GM04504 (cell line): ENCODE measurements around the gene SUFU.
"Not testable (repeated sequence)": the region's sequence is repeated elsewhere in the genome, so short reads cannot be mapped to it uniquely, and the experiment has no call there.

Experiments
- DNase-seq: peaks from one replicate; pipeline ENCODE4 v3.0.0-alpha.2; 2012; ENCODE audit warnings: low read depth

Gene SUFU

DNA sequence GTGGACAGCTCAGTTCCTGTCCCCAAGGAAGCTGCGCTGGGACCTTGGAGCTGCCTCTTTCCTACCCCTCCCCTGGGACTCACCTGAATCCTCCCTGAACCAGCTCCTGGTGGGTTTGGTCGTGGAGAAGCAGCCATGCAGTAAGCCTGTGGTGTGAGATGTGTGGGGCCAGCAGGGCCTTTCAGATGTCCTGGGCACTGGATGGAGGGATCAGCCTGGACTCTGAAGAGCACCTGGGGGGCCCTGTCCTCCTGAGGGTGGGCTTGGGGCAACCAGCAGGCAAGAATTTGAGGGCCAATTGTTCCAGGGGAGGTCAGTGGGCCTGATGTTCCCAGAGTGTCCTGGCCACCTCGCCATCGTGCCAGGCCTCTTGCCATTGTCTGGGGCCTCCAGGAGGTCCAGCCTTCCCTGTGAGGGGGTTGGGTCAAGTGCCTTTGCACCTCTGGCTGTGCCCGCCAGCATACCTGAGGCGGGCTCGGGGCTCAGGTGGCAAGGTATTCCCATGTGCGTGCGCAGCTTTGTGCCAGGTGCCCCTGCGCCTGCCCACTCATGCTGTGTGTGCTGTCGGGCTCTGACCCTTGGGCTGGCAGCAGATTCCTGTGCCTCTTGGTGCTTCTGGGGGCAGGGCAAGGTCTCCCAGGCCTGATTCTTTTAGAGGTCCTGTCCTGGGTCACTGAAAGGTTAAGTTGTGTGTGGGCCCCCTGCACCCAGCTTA, 147.8 kb downstream of the SUFU start:
- DNase-seq, result no peak

DNA sequence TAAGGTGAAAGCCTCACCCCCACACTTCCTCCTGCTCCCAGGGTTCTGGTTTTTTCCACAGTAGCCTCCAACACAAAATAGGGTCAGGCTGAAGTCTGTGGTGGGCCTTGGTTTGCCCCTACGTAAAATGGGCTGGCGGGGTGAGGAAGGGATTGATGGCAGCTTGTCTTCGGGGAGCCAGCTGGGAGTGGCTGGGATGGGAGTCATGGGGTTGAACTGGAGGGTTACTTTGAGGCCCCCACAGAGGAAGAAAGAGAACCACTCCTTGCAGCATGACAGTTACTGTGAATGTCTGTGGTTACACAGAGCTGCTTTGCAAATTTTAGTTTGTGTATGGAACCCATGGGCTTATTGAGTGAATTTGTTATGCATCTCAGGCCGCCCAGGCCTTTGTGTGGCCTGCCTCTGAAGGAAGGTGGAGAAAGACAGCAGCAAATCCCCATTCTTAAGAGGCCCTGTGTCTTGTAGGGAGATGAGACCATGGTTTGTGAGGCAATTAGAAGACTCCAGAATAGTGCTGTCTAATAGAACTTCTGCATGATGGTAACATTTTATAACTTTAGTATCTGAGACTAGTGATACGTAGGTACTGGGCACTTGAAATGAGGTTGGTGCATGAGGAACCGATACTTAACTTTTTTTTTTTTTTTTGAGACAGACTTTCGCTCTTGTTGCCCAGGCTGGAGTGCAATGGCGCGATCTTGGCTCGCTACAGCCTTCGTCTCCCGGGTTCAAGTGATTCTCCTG, 148.6 kb downstream of the SUFU start:
- no peak for DNase-seq

DNA sequence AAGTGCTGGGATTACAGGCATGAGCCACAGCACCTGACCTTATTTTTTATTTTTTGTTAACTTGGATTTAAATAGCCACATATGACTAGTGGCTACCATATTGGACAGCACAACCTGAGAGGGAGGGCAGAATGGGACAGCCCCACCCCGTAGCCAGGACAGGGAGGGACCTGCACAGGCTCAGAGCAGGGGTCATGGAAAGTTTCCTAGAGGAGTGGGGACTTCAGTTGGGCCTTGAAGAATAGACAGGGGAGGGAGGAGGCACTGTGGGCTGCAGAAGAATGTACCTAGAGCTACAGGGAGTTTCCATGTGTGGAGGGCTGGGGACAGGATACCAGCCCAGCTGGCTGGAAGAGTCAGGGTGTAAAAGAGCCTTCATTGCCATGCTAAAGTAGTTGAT, 149.3 kb downstream of the SUFU start:
- DNase-seq, result no peak

DNA sequence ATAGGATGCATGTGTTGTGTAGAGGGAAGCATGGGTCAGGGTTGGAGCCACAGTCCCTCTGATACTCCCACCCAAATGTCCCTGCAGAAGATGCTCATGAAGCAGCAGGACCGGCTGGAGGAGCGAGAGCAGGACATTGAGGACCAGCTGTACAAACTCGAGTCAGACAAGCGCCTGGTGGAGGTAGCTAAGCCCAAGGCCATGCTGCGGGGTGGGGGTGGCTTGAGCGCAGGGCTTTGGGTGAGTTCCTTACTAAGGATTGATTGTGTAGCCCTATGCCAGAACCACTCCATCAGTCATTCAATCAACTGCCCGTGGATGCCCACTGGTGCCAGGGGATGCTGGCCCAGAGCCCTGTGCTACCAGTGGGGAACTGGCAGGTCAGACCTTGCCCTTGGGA, 150.8 kb downstream of the SUFU start:
- DNase-seq, result no peak

DNA sequence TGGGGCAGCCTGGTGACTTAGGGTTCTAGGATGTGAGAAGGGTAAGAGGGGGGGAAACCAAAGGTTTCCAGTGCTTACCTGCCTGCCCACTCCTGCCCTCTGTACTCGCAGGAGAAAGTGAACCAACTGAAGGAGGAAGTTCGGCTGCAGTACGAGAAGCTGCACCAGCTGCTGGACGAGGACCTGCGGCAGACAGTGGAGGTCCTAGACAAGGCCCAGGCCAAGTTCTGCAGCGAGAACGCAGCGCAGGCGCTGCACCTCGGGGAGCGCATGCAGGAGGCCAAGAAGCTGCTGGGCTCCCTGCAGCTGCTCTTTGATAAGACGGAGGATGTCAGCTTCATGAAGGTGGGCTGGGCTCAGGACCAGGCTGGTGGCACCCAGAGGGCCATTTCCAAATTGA, 151.2 kb downstream of the SUFU start:
- DNase-seq, result no peak

DNA sequence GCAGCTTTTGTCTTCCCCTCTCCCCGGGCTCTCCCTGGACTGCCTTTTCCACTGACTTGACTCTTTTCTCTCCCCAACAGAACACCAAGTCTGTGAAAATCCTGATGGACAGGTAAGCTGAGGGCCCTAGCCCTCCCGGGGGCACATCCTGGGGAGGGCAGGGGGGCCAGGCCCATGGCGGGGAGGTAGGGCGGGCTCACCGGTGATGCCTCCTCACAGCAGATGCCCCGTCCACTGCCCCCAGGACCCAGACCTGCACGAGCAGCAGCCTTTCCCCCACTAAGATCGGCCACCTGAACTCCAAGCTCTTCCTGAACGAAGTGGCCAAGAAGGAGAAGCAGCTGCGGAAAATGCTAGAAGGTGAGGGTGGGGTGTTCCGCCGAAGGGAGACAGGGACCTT, 152.3 kb downstream of the SUFU start:
- DNase-seq, result no peak

DNA sequence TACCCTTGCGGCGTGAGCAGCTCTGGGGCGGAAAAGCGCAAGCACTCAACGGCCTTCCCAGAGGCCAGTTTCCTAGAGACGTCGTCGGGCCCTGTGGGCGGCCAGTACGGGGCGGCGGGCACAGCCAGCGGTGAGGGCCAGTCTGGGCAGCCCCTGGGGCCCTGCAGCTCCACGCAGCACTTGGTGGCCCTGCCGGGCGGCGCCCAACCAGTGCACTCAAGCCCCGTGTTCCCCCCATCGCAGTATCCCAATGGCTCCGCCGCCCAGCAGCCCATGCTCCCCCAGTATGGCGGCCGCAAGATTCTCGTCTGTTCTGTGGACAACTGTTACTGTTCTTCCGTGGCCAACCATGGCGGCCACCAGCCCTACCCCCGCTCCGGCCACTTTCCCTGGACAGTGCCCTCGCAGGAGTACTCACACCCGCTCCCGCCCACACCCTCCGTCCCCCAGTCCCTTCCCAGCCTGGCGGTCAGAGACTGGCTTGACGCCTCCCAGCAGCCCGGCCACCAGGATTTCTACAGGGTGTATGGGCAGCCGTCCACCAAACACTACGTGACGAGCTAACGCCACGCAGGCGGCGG, 153.1 kb downstream of the SUFU start:
- no peak for DNase-seq

DNA sequence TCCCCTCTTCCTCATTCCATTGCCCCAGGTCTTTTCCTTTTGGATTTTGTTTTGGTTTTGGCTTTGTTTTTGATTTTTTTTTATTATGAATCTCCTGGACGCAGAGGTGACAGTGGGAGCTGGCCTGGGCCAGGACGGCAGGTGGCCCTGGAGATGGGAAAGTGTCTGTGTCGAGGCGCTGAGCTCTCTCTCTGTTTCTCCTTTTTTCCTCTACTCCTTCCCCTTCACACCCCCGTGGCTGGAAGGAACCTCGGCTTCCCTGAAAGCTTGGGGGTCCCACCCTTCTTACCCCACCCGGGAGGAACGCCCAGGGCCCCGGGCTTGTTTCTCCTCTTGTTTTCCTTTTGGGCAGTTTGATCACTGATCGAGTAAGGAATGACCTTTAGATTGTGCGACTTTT, 153.7 kb downstream of the SUFU start:
- DNase-seq, result no peak

DNA sequence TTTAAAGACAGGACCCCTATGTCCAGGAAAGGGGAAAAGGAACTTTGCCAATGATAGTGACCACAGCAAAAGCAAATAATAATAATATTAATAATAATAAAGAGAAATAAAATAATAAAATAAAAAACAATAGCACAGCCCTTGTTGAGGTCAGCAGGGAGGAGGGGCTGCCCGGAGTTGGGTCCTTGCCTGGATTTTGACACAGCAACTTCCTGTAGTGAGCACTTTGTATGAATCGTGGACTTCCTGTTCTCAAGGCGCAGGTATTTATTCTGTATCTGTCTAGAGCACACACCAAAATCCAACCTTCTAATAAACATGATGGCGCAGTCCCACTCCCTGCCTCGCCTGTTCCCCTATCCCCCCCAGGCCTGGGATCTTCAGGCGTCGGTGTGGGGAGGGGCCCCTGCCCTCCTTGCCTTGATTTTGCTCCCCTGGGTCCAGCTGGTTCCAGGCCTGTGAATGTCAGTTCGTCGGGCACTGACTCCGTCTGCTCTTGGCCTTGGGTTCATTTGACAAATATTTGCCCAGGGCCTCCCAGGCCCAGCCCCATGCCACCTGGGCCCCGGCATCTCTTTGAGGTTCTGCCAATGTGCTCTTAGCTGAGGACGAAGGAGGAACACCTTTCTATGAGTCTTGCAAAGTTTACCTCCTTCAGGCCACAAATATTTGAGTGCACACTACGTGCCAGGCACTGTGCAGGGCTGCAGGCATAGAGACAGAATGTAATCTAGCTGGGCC, 154.4 kb downstream of the SUFU start:
- no peak for DNase-seq

DNA sequence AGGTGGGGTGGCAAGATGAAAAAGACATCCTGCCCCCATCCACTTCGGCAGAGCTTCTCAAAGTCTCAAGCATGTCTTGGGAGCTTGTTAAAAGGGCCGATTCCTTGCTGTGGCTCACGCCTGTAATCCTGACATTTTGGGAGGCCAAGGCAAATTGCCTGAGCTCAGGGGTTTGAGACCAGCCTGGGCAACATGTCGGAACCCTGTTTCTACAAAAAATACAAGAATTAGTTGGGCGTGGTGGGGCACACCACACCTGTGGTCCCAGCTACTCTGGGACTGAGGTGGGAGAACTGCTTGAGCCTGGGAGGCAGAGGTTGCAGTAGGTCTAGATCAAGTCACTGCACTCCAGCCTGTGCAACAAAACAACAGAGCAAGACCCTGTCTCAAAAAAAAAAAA, 155.0 kb downstream of the SUFU start:
- DNase-seq, result no peak

DNA sequence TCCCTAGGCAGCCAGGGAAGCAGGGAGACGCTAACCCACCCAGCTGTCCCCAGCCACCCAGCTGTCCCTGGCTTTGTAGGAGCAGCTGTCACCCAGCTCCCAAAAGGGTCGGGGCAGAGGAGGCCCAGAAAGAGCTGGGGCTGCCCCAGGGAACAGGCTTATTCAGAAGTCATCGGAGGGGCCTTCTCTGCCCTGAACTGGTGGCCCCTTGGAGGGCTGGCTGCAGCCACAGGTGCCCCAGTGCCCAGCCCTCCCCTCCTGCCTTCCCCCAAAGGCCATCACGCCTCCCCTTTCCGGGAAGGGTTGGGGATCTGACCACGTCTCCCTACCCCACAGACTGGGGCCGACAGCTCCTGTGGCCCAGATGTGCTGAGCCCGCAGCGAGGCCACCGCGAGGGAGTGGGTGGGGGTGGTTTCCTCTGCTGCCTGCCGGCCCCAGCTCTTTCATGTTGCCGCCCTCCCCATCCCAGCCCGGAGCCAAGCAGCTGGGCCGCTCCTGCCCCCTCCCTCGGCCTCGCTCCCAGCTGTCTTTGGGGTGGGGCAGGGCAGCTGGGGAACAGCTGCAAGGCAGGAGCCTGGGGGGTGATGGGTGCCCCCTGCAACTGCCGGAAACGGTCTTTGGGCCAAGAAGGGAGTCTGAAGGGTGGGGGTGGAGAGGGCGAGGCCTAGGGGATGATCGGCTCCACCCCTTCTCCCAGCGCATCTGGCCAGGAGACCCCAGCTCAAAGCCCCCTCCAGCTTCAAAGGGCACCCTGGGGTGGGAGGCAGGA, 157.3 kb downstream of the SUFU start:
- peak; percentile 42 for DNase-seq

DNA sequence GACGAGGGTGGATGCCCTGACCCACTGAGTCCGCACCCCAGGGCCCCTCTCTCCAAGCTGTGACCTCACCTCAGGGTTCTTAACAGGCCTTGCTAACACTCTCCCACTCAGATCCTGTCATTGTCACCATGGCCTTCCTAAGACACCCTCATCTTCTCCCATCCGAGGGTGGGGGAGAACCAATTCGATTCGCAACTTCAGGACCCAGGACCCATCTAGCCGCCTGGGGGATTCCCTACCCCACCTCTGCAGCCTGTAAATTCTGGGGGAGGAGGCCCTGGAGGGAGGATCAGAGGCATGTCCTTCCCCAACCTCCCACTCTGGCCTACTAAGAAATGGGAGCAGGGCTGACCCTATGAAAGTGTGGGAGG, 157.9 kb downstream of the SUFU start:
- DNase-seq, result no peak

DNA sequence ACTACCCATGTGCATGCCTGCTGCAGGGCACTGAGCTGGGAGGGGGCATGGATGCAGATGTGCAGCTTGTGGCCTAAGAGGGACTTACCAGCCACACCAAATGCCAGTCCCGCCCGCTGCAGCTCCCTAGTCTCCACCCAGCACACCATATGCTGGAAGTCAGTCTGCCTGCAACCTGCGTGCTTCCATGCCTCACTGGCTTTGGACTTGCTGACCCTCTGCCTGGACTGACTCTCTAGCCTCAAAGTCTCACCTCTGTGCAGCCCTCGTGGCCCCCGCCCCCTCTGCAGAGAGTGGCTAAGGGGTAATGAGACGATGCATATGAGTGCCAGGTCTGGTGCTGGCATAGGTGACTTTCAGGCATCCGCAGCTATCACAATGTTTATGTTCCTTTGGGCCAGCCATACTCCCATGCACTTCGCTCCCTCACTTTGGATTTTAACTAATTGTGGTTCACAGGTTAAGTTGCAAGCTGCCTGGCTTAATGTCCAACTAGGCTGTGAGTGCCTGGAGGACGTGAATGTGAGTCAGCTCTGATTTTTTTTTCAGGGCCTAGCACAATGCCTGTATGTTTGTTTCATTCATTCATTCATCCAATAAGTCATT, 162.2 kb downstream of the SUFU start:
- DNase-seq, result no peak

DNA sequence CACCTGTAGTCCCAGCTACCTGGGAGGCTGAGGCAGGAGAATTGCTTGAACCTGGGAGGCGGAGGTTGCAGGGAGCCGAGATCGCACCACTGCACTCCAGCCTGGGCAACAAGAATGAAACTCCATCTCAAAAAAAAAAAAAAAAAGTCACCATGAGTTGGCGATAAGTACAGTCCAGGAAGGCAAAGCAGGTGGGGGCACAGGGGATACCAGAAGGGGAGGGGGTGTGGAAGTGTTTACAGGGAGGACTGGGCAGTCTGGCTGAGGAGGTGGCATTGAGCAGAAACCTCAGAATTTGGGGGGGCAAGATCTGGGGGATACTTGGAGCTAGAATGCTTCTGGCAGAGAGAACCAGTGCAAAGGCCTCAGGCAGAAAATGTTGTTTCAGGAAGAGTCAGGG, 163.6 kb downstream of the SUFU start:
- DNase-seq, result not testable (repeated sequence)

DNA sequence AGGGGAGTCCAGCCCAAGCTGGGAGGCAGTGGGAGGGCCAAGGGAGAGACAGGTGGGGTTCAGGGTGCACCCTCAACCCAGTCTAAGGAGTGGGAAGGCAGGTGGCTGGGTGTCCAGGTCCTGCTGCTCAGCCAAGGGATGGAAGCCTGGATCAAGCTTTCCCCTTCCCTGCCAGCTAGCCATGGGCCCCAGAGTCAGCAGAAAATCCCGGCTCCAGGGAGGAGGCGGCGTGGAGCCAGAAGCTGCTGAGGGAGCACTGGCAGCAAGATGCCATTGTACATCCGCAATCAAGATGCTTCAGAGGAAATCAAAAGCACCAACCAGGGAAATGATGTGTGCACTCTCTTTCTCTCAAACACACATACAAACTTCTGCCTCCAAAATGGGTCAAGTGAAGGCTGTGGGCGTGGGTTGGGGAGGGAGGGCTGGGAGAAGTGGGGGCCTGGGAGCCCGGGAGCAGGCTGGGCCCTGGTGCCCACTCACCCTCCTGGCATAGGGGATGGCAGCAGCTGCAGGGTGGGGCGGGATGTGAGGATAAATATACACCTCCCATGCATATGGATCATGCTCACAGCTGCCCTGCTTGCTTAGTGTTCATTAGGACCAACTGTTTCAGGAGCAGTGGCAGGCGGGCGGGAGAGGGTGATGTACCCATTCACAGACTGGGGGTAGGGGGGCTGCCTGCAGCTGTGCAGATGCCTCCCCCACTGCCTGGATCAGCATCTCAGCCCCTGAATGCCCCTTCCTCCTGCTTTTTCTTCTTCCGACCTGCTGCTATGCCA, 164.7 kb downstream of the SUFU start:
- no peak for DNase-seq

DNA sequence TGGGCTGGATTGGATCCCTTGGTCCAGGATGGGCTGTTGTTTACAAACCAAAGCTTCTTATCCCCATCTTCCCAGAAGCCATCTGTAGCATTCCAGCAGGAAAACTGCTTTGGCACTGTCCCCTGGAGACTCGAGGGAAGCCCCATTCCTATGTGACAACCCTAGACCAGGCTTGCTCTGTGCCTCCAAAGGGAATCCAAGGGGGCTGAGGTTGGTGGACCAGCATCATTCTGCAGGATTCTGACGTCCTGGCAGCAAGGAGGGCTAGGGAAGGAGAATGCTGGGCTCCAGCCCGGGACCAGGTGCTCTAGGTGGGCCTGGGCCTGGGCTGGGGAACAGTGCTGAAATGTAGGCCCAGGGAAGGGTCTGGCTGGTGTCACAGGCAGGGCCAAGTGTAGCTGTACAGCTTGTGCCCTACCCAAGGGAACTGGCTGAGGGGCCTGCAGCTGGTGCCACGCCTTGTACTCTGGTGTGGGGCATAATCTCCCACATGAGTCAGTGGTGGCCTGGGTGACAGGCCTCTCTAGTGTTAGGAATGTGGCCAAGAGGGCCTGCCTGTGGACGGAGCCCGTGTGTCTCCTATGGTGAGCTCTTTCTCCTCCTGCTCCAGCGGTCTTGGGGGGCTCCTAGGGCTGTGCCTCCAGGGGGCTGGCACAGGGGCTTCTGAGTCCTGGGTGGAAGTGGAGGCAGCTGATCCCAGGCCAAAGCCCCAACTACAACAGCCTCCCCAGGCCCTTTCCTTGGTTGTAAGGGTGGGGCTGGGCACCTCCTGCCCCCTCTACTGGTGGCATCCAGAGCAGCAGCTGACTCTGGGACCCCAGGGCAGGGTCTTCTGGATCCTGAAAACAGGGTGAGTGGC, 165.7 kb downstream of the SUFU start:
- DNase-seq, result peak; percentile 48

DNA sequence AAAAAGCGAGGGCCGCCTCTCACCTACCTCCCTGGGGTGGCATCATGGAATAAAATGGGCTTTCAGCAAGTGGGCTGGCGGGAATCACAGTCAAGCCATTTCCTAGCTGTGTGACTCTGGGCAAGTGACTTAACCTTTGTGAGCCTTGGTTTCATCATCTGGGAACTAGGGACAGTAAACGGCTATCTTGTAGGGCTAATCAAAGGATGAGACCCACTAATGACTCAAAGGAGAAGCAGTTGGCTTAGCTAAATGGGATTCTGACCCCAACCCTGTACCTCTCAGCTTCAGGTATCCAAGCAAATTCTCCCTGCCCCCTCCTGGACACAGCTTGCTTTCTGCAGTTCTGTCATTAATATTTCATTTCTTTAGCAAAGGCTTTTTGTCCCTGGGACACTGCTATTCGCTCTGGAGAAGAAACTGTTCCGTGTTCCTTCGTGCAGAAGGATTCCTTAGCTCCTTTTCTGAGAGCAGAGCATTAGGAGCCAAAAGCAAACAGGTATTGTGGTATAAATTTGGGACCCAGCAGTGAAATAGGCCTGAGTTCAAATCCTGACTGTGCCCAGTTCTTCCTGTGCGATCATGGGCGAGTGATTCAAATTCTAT, 166.4 kb downstream of the SUFU start:
- DNase-seq, result no peak

DNA sequence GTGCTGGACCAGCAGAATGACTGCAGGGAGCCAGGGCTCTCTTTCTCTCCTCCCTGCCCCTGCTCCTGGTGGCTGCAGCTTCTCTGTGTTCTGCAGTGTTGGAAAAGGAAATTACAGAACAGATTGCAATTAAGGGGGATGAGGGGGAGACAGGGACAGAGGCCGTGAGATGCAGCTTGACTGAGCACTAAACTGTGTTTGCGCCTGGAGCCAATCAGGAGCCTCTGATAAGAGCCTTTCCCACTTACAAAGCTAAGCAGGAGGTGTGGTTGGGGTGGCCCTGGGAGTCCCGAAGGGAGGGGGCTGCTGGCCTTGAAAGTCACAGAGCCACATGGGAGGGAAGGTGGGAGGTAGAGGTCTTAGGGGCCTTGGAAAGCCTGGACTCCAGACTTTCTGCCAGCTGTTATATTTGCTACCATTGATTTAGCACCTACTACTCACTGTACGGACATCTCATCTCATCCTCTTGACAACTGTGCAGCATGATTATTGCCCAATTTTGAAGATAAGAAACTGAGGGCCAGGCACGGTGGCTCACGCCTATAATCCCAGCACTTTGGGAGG, 167.2 kb downstream of the SUFU start:
- DNase-seq, result no peak

DNA sequence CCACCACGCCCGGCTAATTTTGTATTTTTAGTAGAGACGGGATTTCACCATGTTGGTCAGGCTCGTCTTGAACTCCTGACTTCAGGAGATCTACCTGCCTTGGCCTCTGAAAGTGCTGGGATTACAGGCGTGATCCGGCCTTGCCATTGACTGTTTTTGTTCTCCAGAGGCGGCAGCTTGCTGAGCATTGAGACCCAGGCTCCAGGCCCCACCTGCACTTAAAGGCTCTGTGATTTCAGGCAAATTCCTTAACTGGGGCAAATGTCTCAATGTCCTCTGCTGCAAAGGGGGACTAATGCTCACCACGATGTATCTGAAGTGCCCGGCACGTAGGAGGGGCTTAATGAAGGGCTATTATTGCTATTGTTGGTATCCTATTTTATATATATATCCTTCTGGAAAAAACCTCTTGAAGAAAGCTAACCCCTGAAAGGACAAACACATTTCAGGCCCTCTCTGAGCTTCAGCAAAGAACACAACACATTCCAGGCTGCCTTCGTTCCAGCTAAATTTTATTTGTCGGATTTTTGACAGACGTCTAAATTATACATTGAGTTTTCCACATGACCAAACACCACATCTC, 169.6 kb downstream of the SUFU start:
- no peak for DNase-seq
